Activated CD8-positive, alpha-beta T cell treated with anti-CD3 and anti-CD28 coated beads for 36 hours (primary cell): ENCODE data around the gene BTBD19. TPM values are rescaled to one million over a fixed set of nuclear protein-coding genes. Genes with fewer than 3 reads are reported as not detected.
"Not testable (repeated sequence)": the region's sequence is repeated elsewhere in the genome, so short reads cannot be mapped to it uniquely, and the experiment has no call there.

Experiments used
- ATAC-seq: fragments of 200-7000 bp; cut with Tn5 transposase; one replicate; pipeline ENCODE4 v1.10.0; 2021; ENCODE audit warnings: mild to moderate bottlenecking, moderate library complexity
- CTCF ChIA-PET: fragments of 350-600 bp; sonication (Branson Sonifier 250); formaldehyde crosslinking; loops from one replicate; lab custom pipeline; 2021; ENCODE audit warnings: antibody characterized with exemption; lab: Charles Lee
- POLR2A ChIA-PET: fragments of 350-600 bp; sonication (Branson Sonifier 250); formaldehyde crosslinking; loops from one replicate; lab custom pipeline; 2021; ENCODE audit warnings: antibody characterized with exemption; lab: Charles Lee
- DNase-seq: peaks from one replicate; pipeline ENCODE4 v3.0.0-alpha.2; 2020
- H3K27ac Mint-ChIP-seq: one replicate; pipeline ENCODE4 v1.8.0; 2021; ENCODE audit warnings: mild to moderate bottlenecking, mixed read lengths
- H3K27me3 Mint-ChIP-seq: one replicate; pipeline ENCODE4 v1.8.0; 2021; ENCODE audit warnings: mixed read lengths
- H3K36me3 Mint-ChIP-seq: one replicate; pipeline ENCODE4 v1.8.0; 2021; ENCODE audit warnings: low read depth, mixed read lengths
- H3K4me1 Mint-ChIP-seq: one replicate; pipeline ENCODE4 v1.8.0; 2021; ENCODE audit warnings: low read depth, mixed read lengths
- H3K4me3 Mint-ChIP-seq: one replicate; pipeline ENCODE4 v1.8.0; 2021; ENCODE audit warnings: mild to moderate bottlenecking, moderate library complexity, mixed read lengths
- H3K9me3 Mint-ChIP-seq: one replicate; pipeline ENCODE4 v1.8.0; 2021; ENCODE audit warnings: mixed read lengths
- intact Hi-C: fragments of 100-400 bp; cut with micrococcal nuclease; formaldehyde crosslinking; loops from one replicate; pipeline ENCODE4 v1.10.0; 2022
- total RNA-seq, 2 experiments: library from RNA; stranded (reverse); gene quantifications; one replicate each; pipeline ENCODE4 v1.2.3, GENCODE V29; 2021
- TF ChIP-seq, protein P1 (sequence below): fragments of 200-600 bp; IDR thresholded peaks from one replicate; pipeline ENCODE4 v1.8.0; 2022; ENCODE audit warnings: antibody characterized with exemption, mild to moderate bottlenecking

The BTBD19 gene
- total RNA-seq, 2 experiments from 2014 or later = 4.8 to 5.6 TPM

DNA sequence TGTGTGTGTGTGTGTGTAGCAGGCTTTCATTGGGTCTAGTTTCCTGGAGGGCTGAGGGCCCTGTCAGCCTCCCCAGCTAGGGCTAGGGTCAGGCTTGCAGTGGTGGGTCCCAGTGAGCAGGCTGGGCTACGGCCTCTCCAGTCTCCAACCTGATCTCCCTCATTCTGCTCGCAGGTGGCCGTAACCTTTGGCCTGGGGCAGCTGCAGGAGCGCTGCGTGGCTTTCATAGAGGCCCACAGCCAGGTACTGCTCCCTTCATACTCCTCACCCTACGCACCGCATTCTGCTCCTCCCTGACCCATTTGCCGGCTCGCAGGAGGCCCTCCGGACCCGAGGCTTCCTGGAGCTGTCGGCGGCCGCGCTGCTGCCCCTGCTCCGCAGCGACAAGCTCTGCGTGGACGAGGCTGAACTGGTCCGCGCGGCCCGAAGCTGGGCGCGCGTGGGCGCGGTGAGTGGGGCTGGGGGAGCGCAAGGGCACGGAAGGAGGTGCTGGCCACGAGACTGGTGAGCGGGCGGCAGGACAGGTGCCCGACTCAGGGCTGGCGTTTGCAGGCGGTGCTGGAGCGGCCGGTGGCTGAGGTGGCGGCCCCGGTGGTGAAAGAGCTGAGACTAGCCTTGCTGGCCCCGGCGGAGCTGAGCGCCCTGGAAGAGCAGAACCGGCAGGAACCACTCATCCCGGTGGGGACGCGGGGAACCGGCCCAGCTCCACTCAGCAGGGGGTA lies 4.7 kb downstream of the BTBD19 start:
- POLR2A ChIA-PET = interaction anchor here (0.8 to 12.0 kb wide), 14 partner anchors 10 to 91 kb away, joined by 3 to 213 read pairs (median 8); partner anchors contain the start of genes BEST4, PLK3, RNU5D-1 and RPS8

GRCh38 chr1:44815926-44816325 lies 7.6 kb downstream of the BTBD19 start:
- peaks cover 19% of the 10 kb centered on the region for H3K36me3 Mint-ChIP-seq

More for the DNA sequence above, 4.7 kb downstream of the BTBD19 start:
- TF ChIP-seq, protein P1, sequence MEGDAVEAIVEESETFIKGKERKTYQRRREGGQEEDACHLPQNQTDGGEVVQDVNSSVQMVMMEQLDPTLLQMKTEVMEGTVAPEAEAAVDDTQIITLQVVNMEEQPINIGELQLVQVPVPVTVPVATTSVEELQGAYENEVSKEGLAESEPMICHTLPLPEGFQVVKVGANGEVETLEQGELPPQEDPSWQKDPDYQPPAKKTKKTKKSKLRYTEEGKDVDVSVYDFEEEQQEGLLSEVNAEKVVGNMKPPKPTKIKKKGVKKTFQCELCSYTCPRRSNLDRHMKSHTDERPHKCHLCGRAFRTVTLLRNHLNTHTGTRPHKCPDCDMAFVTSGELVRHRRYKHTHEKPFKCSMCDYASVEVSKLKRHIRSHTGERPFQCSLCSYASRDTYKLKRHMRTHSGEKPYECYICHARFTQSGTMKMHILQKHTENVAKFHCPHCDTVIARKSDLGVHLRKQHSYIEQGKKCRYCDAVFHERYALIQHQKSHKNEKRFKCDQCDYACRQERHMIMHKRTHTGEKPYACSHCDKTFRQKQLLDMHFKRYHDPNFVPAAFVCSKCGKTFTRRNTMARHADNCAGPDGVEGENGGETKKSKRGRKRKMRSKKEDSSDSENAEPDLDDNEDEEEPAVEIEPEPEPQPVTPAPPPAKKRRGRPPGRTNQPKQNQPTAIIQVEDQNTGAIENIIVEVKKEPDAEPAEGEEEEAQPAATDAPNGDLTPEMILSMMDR = no peak
- H3K36me3 Mint-ChIP-seq = peaks cover 24% of the 10 kb centered on the region
- DNase-seq = peak; percentile 4
- no peaks in the 10 kb centered on the region for H3K9me3 Mint-ChIP-seq
- no peak for ATAC-seq
- CTCF ChIA-PET = interaction anchor here (0.5 to 1.6 kb wide), 7 partner anchors 12 to 498 kb away, joined by 3 to 12 read pairs (median 3); partner anchors contain the start of gene PLK3
- peaks cover 60% of the 10 kb centered on the region for H3K4me1 Mint-ChIP-seq
- H3K4me3 Mint-ChIP-seq = peak overlapping the region; percentile 24
- H3K27ac Mint-ChIP-seq = peak overlapping the region; percentile 99
- intact Hi-C loops = no loop called here
- H3K27me3 Mint-ChIP-seq = no peaks in the 10 kb centered on the region

DNA sequence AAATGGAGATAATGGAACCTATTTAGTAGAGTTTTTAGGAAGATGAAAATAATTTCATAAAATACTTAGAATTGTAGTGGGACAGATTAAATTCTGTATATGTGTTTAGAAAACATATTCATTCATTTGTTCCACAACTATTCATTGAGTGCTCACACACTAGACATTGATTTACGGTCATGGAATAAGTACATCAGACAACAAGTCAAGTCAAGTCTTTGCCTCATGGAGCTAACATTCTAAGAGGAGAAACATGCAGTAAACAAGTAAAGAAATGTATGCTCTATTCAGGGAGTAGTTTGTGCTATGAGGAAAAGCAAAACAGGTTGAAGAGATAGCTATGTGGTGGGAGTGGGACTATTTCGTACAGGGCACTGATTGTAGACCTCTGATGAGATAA lies 9.0 kb downstream of the BTBD19 start:
- intact Hi-C loops = loop anchor here (5.0 kb wide), 1 partner anchor 35 kb away; no protein-coding TSS in a partner anchor
- H3K27ac Mint-ChIP-seq = peak overlapping the region; percentile 11
- TF ChIP-seq, protein P1 = no peak
- no peaks in the 10 kb centered on the region for H3K27me3 Mint-ChIP-seq
- ChIA-PET CTCF (interaction anchor here (1.3 to 6.1 kb wide), 3 partner anchors 17 to 86 kb away, joined by 4 to 45 read pairs (median 5); partner anchors contain the start of genes PLK3 and RNU5D-1), POLR2A (interaction anchor here (1.2 to 12.2 kb wide), 7 partner anchors 9 to 93 kb away, joined by 4 to 466 read pairs (median 126); partner anchors contain the start of genes BEST4, BTBD19, DYNLT4 and PLK3)
- no peak overlapping the region for H3K4me3 Mint-ChIP-seq
- H3K4me1 Mint-ChIP-seq = peaks cover 39% of the 10 kb centered on the region
- peaks cover 15% of the 10 kb centered on the region for H3K36me3 Mint-ChIP-seq
- no peak for ATAC-seq
- DNase-seq = no peak
- no peaks in the 10 kb centered on the region for H3K9me3 Mint-ChIP-seq

More at GRCh38 chr1:44815926-44816325, 7.6 kb downstream of the BTBD19 start:
- not testable (repeated sequence) for H3K4me3 Mint-ChIP-seq, H3K9me3 Mint-ChIP-seq, H3K27me3 Mint-ChIP-seq, DNase-seq, ATAC-seq
- peaks cover 50% of the 10 kb centered on the region for H3K4me1 Mint-ChIP-seq
- POLR2A ChIA-PET = interaction anchor here (0.8 to 12.0 kb wide), 5 partner anchors 30 to 94 kb away, joined by 3 to 213 read pairs (median 8); partner anchors contain the start of gene RNU5D-1
- CTCF ChIA-PET = interaction anchor here (0.7 to 1.3 kb wide), 4 partner anchors 16 to 31 kb away, joined by 3 to 6 read pairs (median 3); partner anchors contain the start of gene PLK3
- peak overlapping the region; percentile 97 for H3K27ac Mint-ChIP-seq
- intact Hi-C loops = loop anchor here (5.0 kb wide), 1 partner anchor 34 kb away; no protein-coding TSS in a partner anchor

- ChIA-PET CTCF (interaction anchor here (1.1 to 6.1 kb wide), 8 partner anchors 9 to 87 kb away, joined by 3 to 45 read pairs (median 4); partner anchors contain the start of genes PLK3 and RNU5D-1), POLR2A (interaction anchor here (0.8 to 12.2 kb wide), 8 partner anchors 9 to 93 kb away, joined by 3 to 466 read pairs (median 117); partner anchors contain the start of genes BEST4, BTBD19, DYNLT4 and PLK3)
- intact Hi-C loops = loop anchor here (5.0 kb wide), 1 partner anchor 36 kb away; no protein-coding TSS in a partner anchor
- Mint-ChIP-seq H3K36me3 (peaks cover 15% of the 10 kb centered on the region), H3K4me3 (peak overlapping the region; percentile 49), H3K9me3 (no peaks in the 10 kb centered on the region), H3K4me1 (peaks cover 39% of the 10 kb centered on the region), H3K27ac (peak overlapping the region; percentile 70), H3K27me3 (no peaks in the 10 kb centered on the region)
- TF ChIP-seq, protein P1 = no peak
- ATAC-seq = no peak
- no peak for DNase-seq
Observed at GRCh38 chr1:44817771-44818495, 9.6 kb downstream of the BTBD19 start.
